Measurements from ENCODE around the gene TUBB4B. TPM values are rescaled to one million over a fixed set of nuclear protein-coding genes. Genes with fewer than 3 reads are reported as not detected.
A peak's percentile ranks its signal among the peaks of the same experiment; 100 is the strongest.
"Not testable (repeated sequence)": the region's sequence is repeated elsewhere in the genome, so short reads cannot be mapped to it uniquely, and the experiment has no call there.

TUBB4B gene
- total RNA-seq, 2 experiments from 2014 or later: 417 to 443 TPM

DNA sequence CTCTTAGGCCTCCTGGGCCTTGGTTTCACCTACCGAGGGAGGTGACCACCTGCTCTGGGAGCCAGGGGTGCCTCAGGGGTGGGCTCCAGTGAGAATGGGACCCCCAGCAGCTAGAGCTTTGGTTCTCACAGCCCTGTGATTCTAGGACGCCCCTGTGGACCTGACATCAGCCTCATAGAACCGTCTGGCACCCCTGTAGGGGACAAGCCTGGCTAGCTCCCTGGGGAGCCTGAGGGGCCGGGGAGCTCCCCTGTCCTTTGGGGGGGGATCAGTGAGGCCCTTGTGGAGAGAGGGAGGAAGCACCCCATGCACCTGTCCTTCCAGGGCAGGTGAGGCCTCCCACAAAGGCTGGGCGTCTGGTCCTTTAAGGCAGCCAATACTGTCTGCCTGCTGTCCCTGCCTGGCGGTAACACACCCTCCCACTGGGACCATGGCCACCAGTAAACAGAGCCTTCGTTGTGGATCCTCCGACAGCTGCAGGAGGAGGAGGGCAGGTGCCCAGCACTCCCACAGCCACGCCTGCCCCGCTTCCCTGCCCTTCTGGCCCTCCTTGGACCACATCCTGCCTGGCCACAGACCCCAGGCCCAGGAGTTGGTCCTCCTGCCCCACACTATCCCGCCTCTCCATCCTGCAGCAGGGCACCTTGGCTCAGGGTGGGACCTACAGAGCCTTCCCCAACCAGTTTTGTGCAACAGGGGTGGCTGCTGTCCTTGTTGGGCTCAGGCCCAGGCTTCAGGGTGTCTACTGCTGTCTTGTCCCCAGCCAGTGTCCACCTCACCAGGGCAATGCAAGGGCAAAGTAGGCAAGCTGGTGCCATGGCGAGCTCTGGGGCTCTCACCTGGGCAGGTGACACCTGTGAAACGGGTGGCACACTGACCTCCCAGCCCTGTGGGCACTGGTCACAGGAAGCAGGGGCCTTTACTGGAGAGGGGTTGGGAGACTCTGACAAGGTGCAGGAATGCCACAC lies 3.0 kb upstream of the TUBB4B start:
- H3K27ac ChIP-seq (ENCODE audit: low read depth, low read length, poor library complexity, severe bottlenecking): peak overlapping the region; percentile 29
- TF ChIP-seq EZH2phosphoT487 (IDR thresholded peaks at IDR 0.05; ENCODE audit: borderline replicate concordance, low read depth, low read length): no peak
- TF ChIP-seq, protein P1, sequence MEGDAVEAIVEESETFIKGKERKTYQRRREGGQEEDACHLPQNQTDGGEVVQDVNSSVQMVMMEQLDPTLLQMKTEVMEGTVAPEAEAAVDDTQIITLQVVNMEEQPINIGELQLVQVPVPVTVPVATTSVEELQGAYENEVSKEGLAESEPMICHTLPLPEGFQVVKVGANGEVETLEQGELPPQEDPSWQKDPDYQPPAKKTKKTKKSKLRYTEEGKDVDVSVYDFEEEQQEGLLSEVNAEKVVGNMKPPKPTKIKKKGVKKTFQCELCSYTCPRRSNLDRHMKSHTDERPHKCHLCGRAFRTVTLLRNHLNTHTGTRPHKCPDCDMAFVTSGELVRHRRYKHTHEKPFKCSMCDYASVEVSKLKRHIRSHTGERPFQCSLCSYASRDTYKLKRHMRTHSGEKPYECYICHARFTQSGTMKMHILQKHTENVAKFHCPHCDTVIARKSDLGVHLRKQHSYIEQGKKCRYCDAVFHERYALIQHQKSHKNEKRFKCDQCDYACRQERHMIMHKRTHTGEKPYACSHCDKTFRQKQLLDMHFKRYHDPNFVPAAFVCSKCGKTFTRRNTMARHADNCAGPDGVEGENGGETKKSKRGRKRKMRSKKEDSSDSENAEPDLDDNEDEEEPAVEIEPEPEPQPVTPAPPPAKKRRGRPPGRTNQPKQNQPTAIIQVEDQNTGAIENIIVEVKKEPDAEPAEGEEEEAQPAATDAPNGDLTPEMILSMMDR (conservative IDR thresholded peaks at IDR 0.05; ENCODE audit: low read length): no peak
- intact Hi-C loops (cut with micrococcal nuclease; ENCODE audit: unreplicated experiment): loop anchor here (2.0 kb wide), 2 partner anchors 31 to 169 kb away; no protein-coding TSS in a partner anchor
- ChIA-PET POLR2A (interaction anchor here (0.8 to 3.3 kb wide), 2 partner anchors 16 to 17 kb away, joined by 3 to 26 read pairs; partner anchors contain the start of gene NELFB), CTCF (ENCODE audit: unreplicated experiment) (interaction anchor here (0.5 to 0.6 kb wide), 3 partner anchors 31 to 199 kb away, joined by 3 to 5 read pairs (median 3); no protein-coding TSS in a partner anchor)
- no peak overlapping the region for H2AFZ ChIP-seq (ENCODE audit: low read length)
- peak overlapping the region; percentile 80 for H3K4me3 ChIP-seq (ENCODE audit: low read depth, low read length, poor library complexity, severe bottlenecking)
- no peak for DNase-seq (ENCODE audit: low spot score)
- H3K36me3 ChIP-seq (ENCODE audit: insufficient read depth, low read length): peaks cover 15% of the 10 kb centered on the region
- peak overlapping the region; percentile 75 for H3K4me2 ChIP-seq (ENCODE audit: low read length)
- peaks cover 32% of the 10 kb centered on the region for H3K79me2 ChIP-seq (ENCODE audit: insufficient read depth, low read depth, low read length)
- no peaks in the 10 kb centered on the region for H3K9me2 ChIP-seq (ENCODE audit: insufficient read depth, low read length)
- no peaks in the 10 kb centered on the region for H3K9me3 ChIP-seq (ENCODE audit: low read length)
- peaks cover 59% of the 10 kb centered on the region for H3K4me1 ChIP-seq (ENCODE audit: insufficient read depth, low read length, poor library complexity, severe bottlenecking)
- no TSS peak for BruUV-seq (replicated peaks)
- H4K20me1 ChIP-seq (ENCODE audit: insufficient read depth, low read length): peaks cover 14% of the 10 kb centered on the region

DNA sequence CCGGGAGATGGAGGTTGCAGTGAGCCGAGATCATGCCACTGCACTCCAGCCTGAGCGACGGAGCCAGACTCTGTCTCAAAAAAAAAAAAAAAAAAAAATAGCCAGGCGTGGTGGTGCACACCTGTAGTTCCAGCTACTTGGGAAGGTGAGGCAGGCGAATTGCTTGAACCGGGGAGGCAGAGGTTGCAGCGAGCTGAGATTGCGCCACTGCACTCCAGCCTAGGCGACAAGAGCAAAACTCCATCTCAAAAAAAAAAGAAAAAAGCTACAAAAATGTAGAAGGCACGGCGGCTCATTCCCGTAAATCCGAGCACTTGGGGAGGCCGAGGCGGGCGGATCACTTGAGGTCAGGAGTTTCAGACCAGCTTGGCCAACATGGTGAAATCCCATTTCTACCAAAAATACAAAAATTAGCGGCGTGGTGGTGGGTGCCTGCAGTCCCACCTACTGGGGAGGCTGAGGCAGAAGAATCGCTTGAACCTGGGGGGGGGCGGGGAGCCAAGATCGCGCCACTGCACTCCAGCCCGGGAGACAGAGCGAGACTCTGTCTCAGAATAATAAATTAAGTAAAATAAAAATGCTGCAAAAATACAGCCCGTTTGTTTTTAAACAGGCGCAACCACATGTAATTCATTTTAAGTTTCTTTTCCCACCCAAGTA lies 1.4 kb upstream of the TUBB4B start:
- Histone ChIP-seq H3K79me2 (ENCODE audit: insufficient read depth, low read depth, low read length) (peaks cover 34% of the 10 kb centered on the region), H3K36me3 (ENCODE audit: insufficient read depth, low read length) (peaks cover 28% of the 10 kb centered on the region), H3K4me1 (ENCODE audit: insufficient read depth, low read length, poor library complexity, severe bottlenecking) (peaks cover 67% of the 10 kb centered on the region), H3K27ac (ENCODE audit: low read depth, low read length, poor library complexity, severe bottlenecking) (peak overlapping the region; percentile 89), H4K20me1 (ENCODE audit: insufficient read depth, low read length) (peaks cover 14% of the 10 kb centered on the region), H3K4me2 (ENCODE audit: low read length) (peak overlapping the region; percentile 75), H3K4me3 (ENCODE audit: low read depth, low read length, poor library complexity, severe bottlenecking) (peak overlapping the region; percentile 80)
- H3K9me2 ChIP-seq (ENCODE audit: insufficient read depth, low read length); BruUV-seq (replicated peaks); DNase-seq (ENCODE audit: low spot score); H3K9me3 ChIP-seq (ENCODE audit: low read length); H2AFZ ChIP-seq (ENCODE audit: low read length): not testable (repeated sequence)
- intact Hi-C loops (cut with micrococcal nuclease; ENCODE audit: unreplicated experiment): loop anchor here (2.0 kb wide), 1 partner anchor 37 kb away; the partner anchor contains the start of gene TOR4A
- POLR2A ChIA-PET: interaction anchor here (1.2 to 3.3 kb wide), 3 partner anchors 15 to 110 kb away, joined by 3 to 26 read pairs (median 4); partner anchors contain the start of gene NELFB
- CTCF ChIA-PET (ENCODE audit: unreplicated experiment): interaction anchor here (0.7 kb wide), 1 partner anchor 392 kb away, joined by 3 read pairs; no protein-coding TSS in a partner anchor

DNA sequence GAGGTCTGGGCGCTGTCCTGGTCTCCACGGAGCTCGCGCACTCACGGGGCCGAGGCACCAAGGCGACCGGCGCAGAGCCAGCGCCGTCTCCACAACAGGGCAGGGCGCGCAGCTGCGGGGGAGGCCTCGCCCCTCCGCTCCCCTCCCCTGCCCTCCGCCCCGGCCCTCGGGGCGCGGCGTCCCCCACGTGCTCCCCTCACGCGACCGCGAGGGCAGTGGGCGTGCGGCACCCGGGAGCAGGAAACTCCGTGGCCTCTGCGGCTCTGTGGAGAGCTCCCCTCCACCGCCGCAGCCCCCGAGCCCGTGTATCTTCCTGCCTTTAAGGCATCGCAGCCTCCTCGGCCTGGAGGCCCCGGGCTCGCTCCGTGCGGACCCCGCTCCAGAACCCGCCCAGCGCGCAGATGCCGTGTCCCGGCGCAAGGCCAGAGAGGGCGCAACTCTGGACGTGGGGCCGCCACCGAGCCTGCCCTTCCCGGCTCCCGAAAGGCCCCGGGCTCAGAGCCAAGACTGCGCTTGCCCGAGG lies 708 bp upstream of the TUBB4B start:
- intact Hi-C loops (cut with micrococcal nuclease; ENCODE audit: unreplicated experiment): loop anchor here (2.0 kb wide), 1 partner anchor 36 kb away; the partner anchor contains the start of gene TOR4A
- no peaks in the 10 kb centered on the region for H3K9me2 ChIP-seq (ENCODE audit: insufficient read depth, low read length)
- H3K4me3 ChIP-seq (ENCODE audit: low read depth, low read length, poor library complexity, severe bottlenecking): peak overlapping the region; percentile 80
- no peaks in the 10 kb centered on the region for H3K9me3 ChIP-seq (ENCODE audit: low read length)
- peak overlapping the region; percentile 75 for H3K4me2 ChIP-seq (ENCODE audit: low read length)
- ChIA-PET CTCF (ENCODE audit: unreplicated experiment) (interaction anchor here (0.6 to 1.0 kb wide), 2 partner anchors 89 to 104 kb away, joined by 3 read pairs; no protein-coding TSS in a partner anchor), POLR2A (interaction anchor here (0.7 to 3.3 kb wide), 11 partner anchors 15 to 235 kb away, joined by 3 to 26 read pairs (median 3); partner anchors contain the start of genes NELFB and SAPCD2)
- peak overlapping the region; percentile 89 for H3K27ac ChIP-seq (ENCODE audit: low read depth, low read length, poor library complexity, severe bottlenecking)
- BruUV-seq (replicated peaks): TSS peak; percentile 78
- DNase-seq (ENCODE audit: low spot score): peak; percentile 74
- peaks cover 14% of the 10 kb centered on the region for H4K20me1 ChIP-seq (ENCODE audit: insufficient read depth, low read length)
- TF ChIP-seq EZH2phosphoT487 (IDR thresholded peaks at IDR 0.05; ENCODE audit: borderline replicate concordance, low read depth, low read length): no peak
- TF ChIP-seq, protein P1 (conservative IDR thresholded peaks at IDR 0.05; ENCODE audit: low read length): 0 out of 2 replicates have a peak, but pooled peaks have one; percentile 32
- peaks cover 34% of the 10 kb centered on the region for H3K79me2 ChIP-seq (ENCODE audit: insufficient read depth, low read depth, low read length)
- no peak overlapping the region; the same call in 1 of the 2 replicates for H2AFZ ChIP-seq (ENCODE audit: low read length)
- peaks cover 28% of the 10 kb centered on the region for H3K36me3 ChIP-seq (ENCODE audit: insufficient read depth, low read length)
- peaks cover 60% of the 10 kb centered on the region for H3K4me1 ChIP-seq (ENCODE audit: insufficient read depth, low read length, poor library complexity, severe bottlenecking)

Measured in OCI-LY7 (cell line).